ENCODE data around the gene DPAGT1.

DPAGT1 gene

DNA sequence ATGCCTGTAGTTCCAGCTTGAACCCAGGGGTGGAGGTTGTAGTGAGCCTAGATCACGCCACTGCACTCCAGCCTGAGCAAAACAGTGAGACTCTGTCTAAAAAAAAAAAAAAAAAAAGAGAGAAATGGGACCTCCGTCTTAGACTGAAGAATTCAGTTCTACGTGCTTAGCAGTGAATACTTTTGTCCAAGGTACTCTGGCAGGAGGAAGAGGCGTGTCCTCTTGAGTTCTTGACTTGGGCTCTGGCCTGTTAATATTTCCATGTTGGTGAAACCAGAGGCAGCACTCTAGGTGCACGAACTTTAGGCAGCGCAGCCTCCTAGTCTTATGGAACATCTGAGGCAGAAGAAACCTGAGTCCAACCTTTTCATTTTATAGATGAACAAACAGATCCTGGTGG, 14.5 kb downstream of the DPAGT1 start:
- no peak for DNase-seq (ENCODE audit: extremely low spot score)
- ChIA-PET POLR2A (interaction anchor here (1.0 to 3.4 kb wide), 2 partner anchors 7 to 34 kb away, joined by 4 to 47 read pairs; partner anchors contain the start of gene HINFP), CTCF (interaction anchor here (0.6 kb wide), 1 partner anchor 100 kb away, joined by 11 read pairs; no protein-coding TSS in a partner anchor)
- TF ChIP-seq LEF1 (IDR thresholded peaks at IDR 0.05; ENCODE audit: borderline replicate concordance) (no peak), ZNF384 (IDR thresholded peaks at IDR 0.05) (peak; percentile 51; the same call in 1 of the 2 replicates), FOXK2 (IDR thresholded peaks at IDR 0.05) (no peak), L3MBTL2 (conservative IDR thresholded peaks at IDR 0.05) (no peak), HDGF (IDR thresholded peaks at IDR 0.05; ENCODE audit: borderline replicate concordance) (no peak), SP1 (IDR thresholded peaks at IDR 0.05) (no peak), ELF4 (IDR thresholded peaks at IDR 0.05) (no peak)
- TF ChIP-seq, protein P1, sequence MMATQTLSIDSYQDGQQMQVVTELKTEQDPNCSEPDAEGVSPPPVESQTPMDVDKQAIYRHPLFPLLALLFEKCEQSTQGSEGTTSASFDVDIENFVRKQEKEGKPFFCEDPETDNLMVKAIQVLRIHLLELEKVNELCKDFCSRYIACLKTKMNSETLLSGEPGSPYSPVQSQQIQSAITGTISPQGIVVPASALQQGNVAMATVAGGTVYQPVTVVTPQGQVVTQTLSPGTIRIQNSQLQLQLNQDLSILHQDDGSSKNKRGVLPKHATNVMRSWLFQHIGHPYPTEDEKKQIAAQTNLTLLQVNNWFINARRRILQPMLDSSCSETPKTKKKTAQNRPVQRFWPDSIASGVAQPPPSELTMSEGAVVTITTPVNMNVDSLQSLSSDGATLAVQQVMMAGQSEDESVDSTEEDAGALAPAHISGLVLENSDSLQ (IDR thresholded peaks at IDR 0.05), result no peak

DNA sequence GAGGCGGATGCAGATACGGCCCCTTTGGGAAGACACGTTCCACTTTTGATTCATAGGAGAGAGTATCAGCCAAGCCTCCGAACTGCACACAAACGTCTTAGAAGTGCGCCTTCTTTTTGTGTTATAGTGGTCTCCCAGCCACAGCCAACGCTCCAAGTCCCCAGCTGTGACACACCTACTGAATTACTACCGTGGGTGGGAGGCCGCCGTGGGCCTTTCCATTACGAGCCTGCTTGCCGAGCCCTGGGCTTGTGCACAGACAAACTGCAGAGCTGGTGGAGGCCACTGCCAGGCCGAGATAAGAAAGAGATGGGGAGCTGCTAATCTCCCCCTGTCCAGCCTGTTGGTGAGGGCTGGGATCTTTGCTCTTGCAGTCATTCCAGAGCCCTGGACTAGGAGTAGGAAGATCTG, 16.2 kb downstream of the DPAGT1 start:
- DNase-seq (ENCODE audit: extremely low spot score), result no peak
- TF ChIP-seq, protein P1 (IDR thresholded peaks at IDR 0.05), result no peak
- no peak for TF ChIP-seq HDGF (IDR thresholded peaks at IDR 0.05; ENCODE audit: borderline replicate concordance)
- no peak for TF ChIP-seq ARNT (IDR thresholded peaks at IDR 0.05)
- TF ChIP-seq CTBP1 (IDR thresholded peaks at IDR 0.05; ENCODE audit: borderline replicate concordance), result no peak
- TF ChIP-seq FOXK2 (IDR thresholded peaks at IDR 0.05), result no peak
- no peak for TF ChIP-seq TARDBP (IDR thresholded peaks at IDR 0.05)
- no peak for TF ChIP-seq FOXA1 (IDR thresholded peaks at IDR 0.05)
- TF ChIP-seq ELF4 (IDR thresholded peaks at IDR 0.05), result no peak
- no peak for TF ChIP-seq FOXM1 (IDR thresholded peaks at IDR 0.05; ENCODE audit: borderline replicate concordance)
- no peak for TF ChIP-seq NFRKB (IDR thresholded peaks at IDR 0.05)
- TF ChIP-seq L3MBTL2 (conservative IDR thresholded peaks at IDR 0.05), result no peak
- TF ChIP-seq SP1 (IDR thresholded peaks at IDR 0.05), result no peak
- TF ChIP-seq ZNF384 (IDR thresholded peaks at IDR 0.05), result no peak
- TF ChIP-seq BHLHE40 (IDR thresholded peaks at IDR 0.05; ENCODE audit: borderline replicate concordance), result no peak
- no peak for TF ChIP-seq LEF1 (IDR thresholded peaks at IDR 0.05; ENCODE audit: borderline replicate concordance)
- TF ChIP-seq SUZ12 (IDR thresholded peaks at IDR 0.05), result no peak
- ChIA-PET POLR2A (interaction anchor here (1.0 to 3.4 kb wide), 13 partner anchors 9 to 98 kb away, joined by 3 to 47 read pairs (median 5); partner anchors contain the start of genes C2CD2L, DPAGT1, HINFP and HYOU1), CTCF (interaction anchor here (0.6 to 1.0 kb wide), 3 partner anchors 17 to 236 kb away, joined by 3 read pairs; partner anchors contain the start of gene DPAGT1)

DNA sequence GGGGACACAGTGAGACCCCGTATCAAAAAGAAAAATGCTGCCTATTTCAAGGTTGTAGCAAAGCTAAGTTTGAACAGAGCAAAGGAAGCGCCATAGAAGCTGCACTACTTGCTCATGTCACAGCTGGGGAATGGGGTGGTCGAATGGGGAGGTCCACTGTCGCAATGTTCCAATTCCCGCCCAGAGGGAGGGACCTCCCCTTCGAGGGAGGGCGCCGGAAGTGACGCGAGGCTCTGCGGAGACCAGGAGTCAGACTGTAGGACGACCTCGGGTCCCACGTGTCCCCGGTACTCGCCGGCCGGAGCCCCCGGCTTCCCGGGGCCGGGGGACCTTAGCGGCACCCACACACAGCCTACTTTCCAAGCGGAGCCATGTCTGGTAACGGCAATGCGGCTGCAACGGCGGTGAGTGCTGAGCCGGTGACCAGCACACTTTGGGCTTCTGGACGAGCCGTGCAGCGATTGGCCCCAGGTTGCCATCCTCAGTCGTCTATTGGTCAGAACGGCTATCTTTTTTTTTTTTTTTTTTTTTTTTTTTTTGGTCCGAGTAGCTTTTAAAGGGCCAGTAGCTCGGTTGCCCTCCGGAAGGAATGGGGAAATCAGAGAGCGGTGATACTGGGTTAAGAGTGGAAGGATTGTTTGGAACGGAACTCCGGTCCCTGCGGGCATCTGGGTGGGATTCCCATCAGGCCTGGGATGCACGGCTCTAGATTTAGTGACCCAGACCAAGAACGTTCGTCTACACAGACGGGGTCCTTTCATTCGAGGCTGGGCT, 16.8 kb downstream of the DPAGT1 start, which contains the start of gene HMBS:
TSS of gene HMBS (plus strand) at position 219 of the 774 bp plus-strand sequence. CDS start at position 372, 153 bp downstream.
- CTCF ChIA-PET, result interaction anchor here (0.5 to 1.0 kb wide), 6 partner anchors 8 to 236 kb away, joined by 3 read pairs; partner anchors contain the start of gene DPAGT1
- peak; percentile 90 for DNase-seq (ENCODE audit: extremely low spot score)
- no peak for TF ChIP-seq SP1 (IDR thresholded peaks at IDR 0.05)
- no peak for TF ChIP-seq TARDBP (IDR thresholded peaks at IDR 0.05)
- no peak for TF ChIP-seq FOXM1 (IDR thresholded peaks at IDR 0.05; ENCODE audit: borderline replicate concordance)
- peak; percentile 99 for TF ChIP-seq ZNF384 (IDR thresholded peaks at IDR 0.05)
- TF ChIP-seq FOXA1 (IDR thresholded peaks at IDR 0.05), result no peak
- no peak for TF ChIP-seq CTBP1 (IDR thresholded peaks at IDR 0.05; ENCODE audit: borderline replicate concordance)
- no peak for TF ChIP-seq ARNT (IDR thresholded peaks at IDR 0.05)
- no peak for TF ChIP-seq HDGF (IDR thresholded peaks at IDR 0.05; ENCODE audit: borderline replicate concordance)
- no peak for TF ChIP-seq LEF1 (IDR thresholded peaks at IDR 0.05; ENCODE audit: borderline replicate concordance)
- peak; percentile 90 for TF ChIP-seq L3MBTL2 (conservative IDR thresholded peaks at IDR 0.05)
- no peak for TF ChIP-seq BHLHE40 (IDR thresholded peaks at IDR 0.05; ENCODE audit: borderline replicate concordance)
- TF ChIP-seq FOXK2 (IDR thresholded peaks at IDR 0.05), result no peak
- 0 out of 2 replicates have a peak, but pooled peaks have one; percentile 32 for TF ChIP-seq ELF4 (IDR thresholded peaks at IDR 0.05)
- TF ChIP-seq SUZ12 (IDR thresholded peaks at IDR 0.05), result no peak
- TF ChIP-seq, protein P1 (IDR thresholded peaks at IDR 0.05), result peak; percentile 53; the same call in 1 of the 2 replicates
- TF ChIP-seq NFRKB (IDR thresholded peaks at IDR 0.05), result no peak
- POLR2A ChIA-PET, result interaction anchor here (0.9 to 3.4 kb wide), 17 partner anchors 9 to 253 kb away, joined by 3 to 47 read pairs (median 4); partner anchors contain the start of genes C2CD2L, CBL, DPAGT1 and HINFP

DNA sequence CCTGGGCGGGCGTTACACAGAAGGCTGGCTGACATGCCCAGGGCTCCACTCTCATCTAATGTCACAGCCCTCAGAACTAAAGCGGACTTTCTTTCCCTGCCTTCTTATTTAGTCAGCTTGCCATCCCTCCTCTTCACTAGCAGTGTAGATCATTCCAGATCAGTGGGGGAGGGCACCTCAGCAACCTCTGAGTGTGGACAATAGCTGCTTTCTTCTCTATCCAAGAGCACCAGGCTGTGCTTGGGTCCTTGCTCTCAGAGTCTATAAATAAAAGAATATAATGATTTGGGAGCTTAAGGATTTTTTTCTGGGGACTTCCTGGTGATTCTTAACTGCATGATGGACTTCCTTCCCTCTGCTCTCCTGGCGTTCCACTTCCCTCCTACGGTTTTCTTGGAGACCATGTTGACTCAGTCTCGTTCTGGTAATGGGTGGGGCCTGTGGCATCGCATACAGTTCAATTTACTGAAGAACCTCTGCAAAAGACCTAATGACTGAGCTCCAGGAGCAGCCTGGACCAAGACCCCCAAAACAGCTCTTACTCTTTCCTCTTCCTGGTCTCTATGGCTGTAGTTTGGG, 19.9 kb downstream of the DPAGT1 start:
- CTCF ChIA-PET, result no interaction called here
- POLR2A ChIA-PET, result interaction anchor here (1.4 to 3.0 kb wide), 3 partner anchors 11 to 14 kb away, joined by 3 to 14 read pairs (median 8); partner anchors contain the start of gene VPS11
- no peak for DNase-seq (ENCODE audit: extremely low spot score)
- TF ChIP-seq, protein P1 (IDR thresholded peaks at IDR 0.05), result no peak
- no peak for TF ChIP-seq L3MBTL2 (conservative IDR thresholded peaks at IDR 0.05)
- no peak for TF ChIP-seq BHLHE40 (IDR thresholded peaks at IDR 0.05; ENCODE audit: borderline replicate concordance)
- TF ChIP-seq SUZ12 (IDR thresholded peaks at IDR 0.05), result no peak
- no peak for TF ChIP-seq SP1 (IDR thresholded peaks at IDR 0.05)
- no peak for TF ChIP-seq TARDBP (IDR thresholded peaks at IDR 0.05)
- TF ChIP-seq ARNT (IDR thresholded peaks at IDR 0.05), result no peak
- TF ChIP-seq FOXA1 (IDR thresholded peaks at IDR 0.05), result no peak
- no peak for TF ChIP-seq CTBP1 (IDR thresholded peaks at IDR 0.05; ENCODE audit: borderline replicate concordance)
- no peak for TF ChIP-seq HDGF (IDR thresholded peaks at IDR 0.05; ENCODE audit: borderline replicate concordance)
- no peak for TF ChIP-seq ELF4 (IDR thresholded peaks at IDR 0.05)
- TF ChIP-seq NFRKB (IDR thresholded peaks at IDR 0.05), result no peak
- TF ChIP-seq FOXK2 (IDR thresholded peaks at IDR 0.05), result no peak
- no peak for TF ChIP-seq FOXM1 (IDR thresholded peaks at IDR 0.05; ENCODE audit: borderline replicate concordance)
